Kidney (tissue), 14 donors: ENCODE data around the gene GAB2. TPM values are rescaled to one million over a fixed set of nuclear protein-coding genes. Genes with fewer than 3 reads are reported as not detected.

Source experiments
- DNase-seq, 5 donors: peaks; one replicate each; pipeline ENCODE4 v3.0.0-alpha.2; 2013 to 2020
- FAIRE-seq: peaks from 2 replicates; lab custom pipeline; 2012; peaks lifted over from hg19 to GRCh38; lab: Jason Lieb, UNC
- H3K27ac ChIP-seq, 2 donors: one replicate each; pipeline ENCODE4 v1.7.0; 2013; ENCODE audit warnings: low read depth in 2 of 2, low read length in 2 of 2, inconsistent platforms in 1 of 2
- H3K27me3 ChIP-seq: one replicate; pipeline ENCODE4 v1.7.1; 2013; ENCODE audit warnings: low read length, inconsistent platforms; ENCODE audit not compliant: control insufficient read depth, insufficient read depth
- H3K36me3 ChIP-seq, 3 donors: one replicate each; pipeline versions ENCODE4 v1.7.0 to v1.7.1; 2013; ENCODE audit warnings: low read length in 3 of 3, control low read depth in 1 of 3, inconsistent platforms in 1 of 3; ENCODE audit not compliant: insufficient read depth in 3 of 3, control insufficient read depth in 2 of 3
- H3K4me1 ChIP-seq, 3 donors: one replicate each; pipeline versions ENCODE4 v1.7.0 to v1.7.1; 2013; ENCODE audit warnings: low read length in 3 of 3, inconsistent platforms in 1 of 3, low read depth in 1 of 3; ENCODE audit not compliant: control insufficient read depth in 2 of 3, insufficient read depth in 2 of 3
- H3K4me3 ChIP-seq, 3 donors: one replicate each; pipeline versions ENCODE4 v1.7.0 to v1.8.1; 2013; ENCODE audit warnings: low read length in 3 of 3, control low read depth in 1 of 3, inconsistent platforms in 1 of 3
- H3K9ac ChIP-seq, 3 donors: one replicate each; pipeline versions ENCODE4 v1.7.0 to v1.7.1; 2013; ENCODE audit warnings: low read length in 3 of 3, control low read depth in 1 of 3, inconsistent platforms in 1 of 3
- H3K9me3 ChIP-seq, 3 donors: one replicate each; pipeline versions ENCODE4 v1.7.0 to v1.7.1; 2013; ENCODE audit warnings: low read length in 3 of 3, control low read depth in 1 of 3, inconsistent platforms in 1 of 3; ENCODE audit not compliant: control insufficient read depth in 2 of 3, insufficient read depth in 1 of 3
- intact Hi-C: fragments of 100-400 bp; cut with DNase I; formaldehyde crosslinking; loops from one replicate; pipeline ENCODE4 v1.11.1; 2022
- polyA plus RNA-seq: library from polyadenylated mRNA; stranded (reverse); fragments of 350-450 nt; fragmentation: Illumina TruSeq; extraction: RNeasy Lipid Tissue Mini Kit (QIAGEN cat#74804); gene quantifications from one replicate; pipeline ENCODE4 v1.2.3, GENCODE V29; 2014; ENCODE audit warnings: low read depth, low replicate concordance; ENCODE audit not compliant: insufficient read depth
- total RNA-seq: library from RNA; stranded (reverse); fragmentation: NEBNext Ultra II Directional; extraction: Animal tissue kit (Norgen Biotek cat#: 25700); gene quantifications from one replicate; pipeline ENCODE4 v1.2.1, GENCODE V29; 2021
- TF ChIP-seq, protein P1 (sequence below): IDR thresholded peaks from 3 replicates; pipeline ENCODE4 v1.5.1; 2012; ENCODE audit warnings: mild to moderate bottlenecking, moderate library complexity, borderline replicate concordance; ENCODE audit not compliant: insufficient read depth; ENCODE audit errors: extremely low read depth
- donor health status: control.
- donor health status: control.
- donor health status: control.
- donor health status: control.
- donor health status: control.
- donor health status: DM: yes; HTN: yes; CAD: no.
- donor health status: Normal renal cell carcinoma (clear cell type).

GAB2 gene
- total and polyA plus RNA-seq, 2 donors from 2014 or later, result 3.3 to 23.6 TPM

DNA sequence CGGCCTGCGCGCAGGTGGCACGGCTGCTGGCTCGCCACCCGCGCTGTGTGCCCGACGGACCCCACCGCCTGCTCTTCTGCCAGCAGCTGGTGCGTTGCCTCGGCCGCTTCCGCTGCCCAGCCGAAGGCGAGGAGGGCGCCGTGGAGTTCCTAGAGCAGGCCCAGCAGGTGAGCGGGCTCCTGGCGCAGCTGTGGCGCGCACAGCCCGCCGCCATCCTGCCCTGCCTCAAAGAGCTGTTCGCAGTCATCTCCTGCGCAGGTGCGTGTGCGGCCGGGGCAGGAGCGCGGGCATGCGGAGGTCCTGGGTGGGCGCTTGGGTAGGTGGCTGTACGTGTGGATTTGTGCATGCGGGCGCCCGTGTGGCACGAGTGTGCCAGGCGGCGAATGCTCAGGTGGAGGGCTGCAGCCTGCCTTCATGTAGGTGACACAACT, 220.9 kb downstream of the GAB2 start:
- DNase-seq, result peak in 1 of 5 donors; percentile 17
- Histone ChIP-seq H3K36me3 (peaks cover 0 to 7% (median 0%) of the 10 kb centered on the region in 3 donors), H3K4me1 (peaks cover 0 to 5% (median 0%) of the 10 kb centered on the region in 3 donors), H3K4me3 (no peak overlapping the region), H3K9ac (no peak overlapping the region), H3K9me3 (no peaks in the 10 kb centered on the region), H3K27ac (no peak overlapping the region), H3K27me3 (no peaks in the 10 kb centered on the region)
- FAIRE-seq, result no peak
- TF ChIP-seq, protein P1, sequence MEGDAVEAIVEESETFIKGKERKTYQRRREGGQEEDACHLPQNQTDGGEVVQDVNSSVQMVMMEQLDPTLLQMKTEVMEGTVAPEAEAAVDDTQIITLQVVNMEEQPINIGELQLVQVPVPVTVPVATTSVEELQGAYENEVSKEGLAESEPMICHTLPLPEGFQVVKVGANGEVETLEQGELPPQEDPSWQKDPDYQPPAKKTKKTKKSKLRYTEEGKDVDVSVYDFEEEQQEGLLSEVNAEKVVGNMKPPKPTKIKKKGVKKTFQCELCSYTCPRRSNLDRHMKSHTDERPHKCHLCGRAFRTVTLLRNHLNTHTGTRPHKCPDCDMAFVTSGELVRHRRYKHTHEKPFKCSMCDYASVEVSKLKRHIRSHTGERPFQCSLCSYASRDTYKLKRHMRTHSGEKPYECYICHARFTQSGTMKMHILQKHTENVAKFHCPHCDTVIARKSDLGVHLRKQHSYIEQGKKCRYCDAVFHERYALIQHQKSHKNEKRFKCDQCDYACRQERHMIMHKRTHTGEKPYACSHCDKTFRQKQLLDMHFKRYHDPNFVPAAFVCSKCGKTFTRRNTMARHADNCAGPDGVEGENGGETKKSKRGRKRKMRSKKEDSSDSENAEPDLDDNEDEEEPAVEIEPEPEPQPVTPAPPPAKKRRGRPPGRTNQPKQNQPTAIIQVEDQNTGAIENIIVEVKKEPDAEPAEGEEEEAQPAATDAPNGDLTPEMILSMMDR, result no peak
- intact Hi-C loops, result no loop called here

DNA sequence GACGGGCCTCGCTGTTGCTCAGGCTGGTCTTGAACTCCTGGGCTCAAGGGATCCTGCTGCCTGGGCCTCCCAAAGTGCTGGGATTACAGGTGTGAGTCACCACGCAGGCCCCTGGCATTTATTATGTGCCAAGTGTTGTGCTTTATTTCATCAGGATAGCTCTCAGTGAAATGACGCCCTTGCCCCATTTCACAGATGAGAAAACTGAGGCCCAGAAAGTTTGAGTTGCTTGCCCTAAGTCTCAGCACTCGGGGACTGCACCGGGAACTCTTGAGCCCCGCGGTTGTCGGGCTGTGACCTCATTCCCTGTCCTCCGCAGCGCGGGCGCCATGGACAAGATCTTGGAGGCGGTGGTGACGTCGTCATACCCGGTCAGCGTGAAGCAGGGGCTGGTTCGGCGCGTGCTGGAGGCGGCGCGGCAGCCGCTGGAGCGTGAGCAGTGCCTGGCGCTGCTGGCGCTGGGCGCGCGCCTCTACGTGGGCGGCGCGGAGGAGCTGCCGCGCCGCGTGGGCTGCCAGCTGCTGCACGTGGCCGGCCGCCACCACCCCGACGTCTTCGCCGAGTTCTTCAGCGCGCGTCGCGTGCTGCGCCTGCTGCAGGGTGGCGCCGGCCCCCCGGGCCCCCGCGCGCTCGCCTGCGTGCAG, 221.6 kb downstream of the GAB2 start:
- no peak for FAIRE-seq
- TF ChIP-seq, protein P1, result no peak
- Histone ChIP-seq H3K9me3 (no peaks in the 10 kb centered on the region), H3K4me1 (peaks cover 0 to 5% (median 4%) of the 10 kb centered on the region in 3 donors), H3K9ac (no peak overlapping the region), H3K4me3 (no peak overlapping the region), H3K27me3 (no peaks in the 10 kb centered on the region), H3K27ac (no peak overlapping the region), H3K36me3 (peaks cover 0 to 7% (median 0%) of the 10 kb centered on the region in 3 donors)
- DNase-seq, result peak in 4 of 5 donors; percentile 68 to 79 (median 71)
- intact Hi-C loops, result no loop called here

DNA sequence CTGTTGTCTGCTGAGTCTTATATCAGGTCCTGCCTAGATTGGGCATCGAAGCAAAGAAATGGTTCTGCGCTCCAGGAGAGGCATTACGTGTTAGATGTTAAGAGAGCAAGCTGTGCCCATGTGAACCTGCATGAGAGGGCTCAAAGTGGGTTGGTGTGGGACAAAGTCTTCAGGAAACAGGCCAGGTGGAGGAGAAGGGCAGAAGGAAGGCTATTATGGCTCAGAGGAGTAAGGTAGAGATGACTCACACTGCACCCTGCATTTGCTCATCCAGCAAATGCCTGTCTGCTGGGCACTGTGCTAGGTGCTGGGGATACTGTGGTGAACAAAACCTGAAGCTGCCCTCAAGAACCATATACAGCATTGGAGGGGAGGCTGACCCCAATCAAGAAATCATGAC, 223.1 kb downstream of the GAB2 start:
- H3K4me1 ChIP-seq, result peaks cover 0 to 17% (median 14%) of the 10 kb centered on the region in 3 donors
- FAIRE-seq, result no peak
- peaks cover 0 to 7% (median 0%) of the 10 kb centered on the region in 3 donors for H3K36me3 ChIP-seq
- DNase-seq, result no peak
- TF ChIP-seq, protein P1, result no peak
- no peaks in the 10 kb centered on the region for H3K27me3 ChIP-seq
- no peak overlapping the region for H3K9ac ChIP-seq
- intact Hi-C loops, result no loop called here
- H3K9me3 ChIP-seq, result no peaks in the 10 kb centered on the region
- H3K27ac ChIP-seq, result no peak overlapping the region
- no peak overlapping the region for H3K4me3 ChIP-seq
